Measurements from ENCODE around the gene TMEM212.
"Not testable (repeated sequence)": the region's sequence is repeated elsewhere in the genome, so short reads cannot be mapped to it uniquely, and the experiment has no call there.

Gene TMEM212

DNA sequence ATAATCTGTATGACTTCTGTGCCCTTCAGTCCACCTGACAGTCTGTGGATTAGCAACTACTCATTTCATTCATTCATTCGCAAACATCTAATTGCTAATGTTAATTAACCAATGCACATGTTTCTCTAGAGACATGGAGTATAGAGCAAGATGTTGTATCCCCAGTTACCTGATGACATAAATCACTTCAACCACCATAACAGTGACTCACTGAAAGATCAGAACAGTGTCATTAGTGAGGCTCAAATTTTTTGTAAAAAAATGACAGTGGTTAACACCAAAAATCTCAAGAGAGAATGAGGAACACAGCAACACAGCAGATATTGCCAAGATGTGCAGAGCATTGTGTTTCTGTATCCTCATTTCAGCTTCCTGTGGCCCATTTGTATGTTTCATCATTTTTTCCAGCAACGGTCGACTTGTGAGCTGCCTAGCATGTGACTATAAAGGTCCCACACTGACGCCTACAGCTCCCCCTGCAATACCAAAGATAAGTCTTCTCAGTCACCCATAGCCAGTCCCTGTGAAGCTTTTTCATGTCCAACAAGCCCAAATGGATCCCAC lies 29.2 kb upstream of the TMEM212 start:
- peaks cover 27% of the 10 kb centered on the region for H3K27me3 ChIP-seq (ENCODE audit: control insufficient read depth, insufficient read depth, low read length)
- H3K9ac ChIP-seq (ENCODE audit: low read depth, low read length) = no peak overlapping the region
- no peak overlapping the region for H3K4me3 ChIP-seq (ENCODE audit: low read depth, low read length)
- no peaks in the 10 kb centered on the region for H3K36me3 ChIP-seq (ENCODE audit: control insufficient read depth, insufficient read depth, low read length)
- H3K9me3 ChIP-seq (ENCODE audit: control insufficient read depth, insufficient read depth, low read length) = no peaks in the 10 kb centered on the region
- H3K4me1 ChIP-seq (ENCODE audit: control insufficient read depth, insufficient read depth, low read length) = no peaks in the 10 kb centered on the region

- not testable (repeated sequence) for H3K4me1 ChIP-seq (ENCODE audit: control insufficient read depth, insufficient read depth, low read length); H3K9ac ChIP-seq (ENCODE audit: low read depth, low read length); H3K36me3 ChIP-seq (ENCODE audit: control insufficient read depth, insufficient read depth, low read length); H3K4me3 ChIP-seq (ENCODE audit: low read depth, low read length); H3K9me3 ChIP-seq (ENCODE audit: control insufficient read depth, insufficient read depth, low read length)
- peaks cover 20% of the 10 kb centered on the region for H3K27me3 ChIP-seq (ENCODE audit: control insufficient read depth, insufficient read depth, low read length)
Measured at GRCh38 chr3:171814662-171815061, 28.5 kb upstream of the TMEM212 start.

- Histone ChIP-seq H3K9ac (ENCODE audit: low read depth, low read length) (no peak overlapping the region), H3K4me3 (ENCODE audit: low read depth, low read length) (no peak overlapping the region), H3K4me1 (ENCODE audit: control insufficient read depth, insufficient read depth, low read length) (no peaks in the 10 kb centered on the region), H3K27me3 (ENCODE audit: control insufficient read depth, insufficient read depth, low read length) (peaks cover 12% of the 10 kb centered on the region), H3K36me3 (ENCODE audit: control insufficient read depth, insufficient read depth, low read length) (no peaks in the 10 kb centered on the region), H3K9me3 (ENCODE audit: control insufficient read depth, insufficient read depth, low read length) (no peaks in the 10 kb centered on the region)
Measured at GRCh38 chr3:171815973-171816595, 27.1 kb upstream of the TMEM212 start.

DNA sequence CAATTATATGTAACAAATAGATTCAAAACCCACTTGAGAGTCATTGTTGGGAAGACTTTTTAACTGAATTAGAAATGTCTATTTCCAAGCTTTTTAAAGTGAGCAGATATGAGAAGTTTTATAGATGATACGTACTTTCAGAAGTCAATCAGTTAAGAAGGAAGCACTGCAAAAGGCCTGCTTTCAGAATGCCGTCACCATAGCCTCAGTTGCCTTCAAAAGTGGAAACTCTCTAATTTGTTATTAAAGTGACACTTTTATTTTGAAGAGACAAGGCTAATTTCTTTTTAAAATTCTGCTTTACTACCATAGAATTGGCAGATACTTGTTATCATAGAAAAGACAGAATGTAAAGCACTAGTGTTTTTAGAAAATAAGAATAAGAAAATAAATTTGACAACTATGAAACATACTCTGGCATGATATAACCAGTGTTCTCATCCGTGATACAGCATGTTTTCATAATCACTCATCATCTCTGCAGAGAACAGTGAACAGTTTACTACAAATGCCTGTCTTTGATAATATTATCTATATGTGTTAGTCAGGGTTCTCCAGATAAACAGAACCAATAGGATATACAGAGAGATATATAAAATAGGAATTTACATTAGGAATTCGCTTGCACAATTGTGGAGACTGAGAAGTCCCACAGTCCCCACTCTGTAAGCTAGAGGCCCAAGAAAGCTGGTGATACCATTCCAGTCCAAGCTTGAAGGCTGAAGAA lies 25.9 kb upstream of the TMEM212 start:
- no peak overlapping the region for H3K4me3 ChIP-seq (ENCODE audit: low read depth, low read length)
- peaks cover under 1% of the 10 kb centered on the region for H3K27me3 ChIP-seq (ENCODE audit: control insufficient read depth, insufficient read depth, low read length)
- no peaks in the 10 kb centered on the region for H3K4me1 ChIP-seq (ENCODE audit: control insufficient read depth, insufficient read depth, low read length)
- no peaks in the 10 kb centered on the region for H3K36me3 ChIP-seq (ENCODE audit: control insufficient read depth, insufficient read depth, low read length)
- H3K9me3 ChIP-seq (ENCODE audit: control insufficient read depth, insufficient read depth, low read length) = no peaks in the 10 kb centered on the region
- no peak overlapping the region for H3K9ac ChIP-seq (ENCODE audit: low read depth, low read length)

GRCh38 chr3:171821044-171821443 lies 22.1 kb upstream of the TMEM212 start:
- H3K9ac ChIP-seq (ENCODE audit: low read depth, low read length) = no peak overlapping the region
- no peak overlapping the region for H3K4me3 ChIP-seq (ENCODE audit: low read depth, low read length)
- no peaks in the 10 kb centered on the region for H3K36me3 ChIP-seq (ENCODE audit: control insufficient read depth, insufficient read depth, low read length)
- H3K27me3 ChIP-seq (ENCODE audit: control insufficient read depth, insufficient read depth, low read length) = no peaks in the 10 kb centered on the region
- H3K9me3 ChIP-seq (ENCODE audit: control insufficient read depth, insufficient read depth, low read length) = no peaks in the 10 kb centered on the region
- no peaks in the 10 kb centered on the region for H3K4me1 ChIP-seq (ENCODE audit: control insufficient read depth, insufficient read depth, low read length)

GRCh38 chr3:171821778-171822358 lies 21.3 kb upstream of the TMEM212 start:
- no peaks in the 10 kb centered on the region for H3K27me3 ChIP-seq (ENCODE audit: control insufficient read depth, insufficient read depth, low read length)
- H3K4me3 ChIP-seq (ENCODE audit: low read depth, low read length) = no peak overlapping the region
- H3K4me1 ChIP-seq (ENCODE audit: control insufficient read depth, insufficient read depth, low read length) = no peaks in the 10 kb centered on the region
- no peaks in the 10 kb centered on the region for H3K9me3 ChIP-seq (ENCODE audit: control insufficient read depth, insufficient read depth, low read length)
- no peak overlapping the region for H3K9ac ChIP-seq (ENCODE audit: low read depth, low read length)
- H3K36me3 ChIP-seq (ENCODE audit: control insufficient read depth, insufficient read depth, low read length) = no peaks in the 10 kb centered on the region

DNA sequence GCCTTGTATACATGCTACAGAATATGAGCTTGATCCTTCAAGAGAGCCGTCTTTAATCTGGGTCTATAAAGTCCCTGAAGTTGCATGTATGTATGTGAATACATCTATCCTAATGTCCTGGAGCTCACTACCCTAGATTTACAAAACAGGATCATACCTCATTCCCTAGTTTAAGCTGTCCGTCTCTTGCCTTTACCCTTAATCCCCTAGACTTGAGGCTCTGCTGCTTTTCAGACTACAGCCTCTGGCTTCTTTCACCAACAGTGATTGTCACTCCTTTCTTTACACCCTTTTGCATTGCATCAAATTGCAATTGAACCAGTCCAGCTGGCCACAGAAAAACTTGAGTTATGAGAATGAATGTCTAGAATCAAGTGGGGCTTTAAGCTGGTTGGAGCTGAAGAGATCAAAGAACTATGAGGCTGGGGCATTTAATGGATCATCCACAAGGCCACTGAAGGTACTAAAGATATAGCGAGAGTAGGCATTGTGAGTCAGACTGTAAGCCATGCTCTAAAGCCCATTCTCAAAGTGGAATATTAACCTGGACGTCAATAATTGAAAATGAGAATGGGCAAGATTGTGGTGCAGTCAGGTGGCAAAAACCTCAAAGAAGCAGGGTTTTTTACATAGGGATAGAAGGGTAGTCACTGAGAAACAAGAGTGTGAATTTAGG lies 20.6 kb upstream of the TMEM212 start:
- no peaks in the 10 kb centered on the region for H3K4me1 ChIP-seq (ENCODE audit: control insufficient read depth, insufficient read depth, low read length)
- no peak overlapping the region for H3K4me3 ChIP-seq (ENCODE audit: low read depth, low read length)
- no peak overlapping the region for H3K9ac ChIP-seq (ENCODE audit: low read depth, low read length)
- H3K9me3 ChIP-seq (ENCODE audit: control insufficient read depth, insufficient read depth, low read length) = no peaks in the 10 kb centered on the region
- no peaks in the 10 kb centered on the region for H3K27me3 ChIP-seq (ENCODE audit: control insufficient read depth, insufficient read depth, low read length)
- no peaks in the 10 kb centered on the region for H3K36me3 ChIP-seq (ENCODE audit: control insufficient read depth, insufficient read depth, low read length)

DNA sequence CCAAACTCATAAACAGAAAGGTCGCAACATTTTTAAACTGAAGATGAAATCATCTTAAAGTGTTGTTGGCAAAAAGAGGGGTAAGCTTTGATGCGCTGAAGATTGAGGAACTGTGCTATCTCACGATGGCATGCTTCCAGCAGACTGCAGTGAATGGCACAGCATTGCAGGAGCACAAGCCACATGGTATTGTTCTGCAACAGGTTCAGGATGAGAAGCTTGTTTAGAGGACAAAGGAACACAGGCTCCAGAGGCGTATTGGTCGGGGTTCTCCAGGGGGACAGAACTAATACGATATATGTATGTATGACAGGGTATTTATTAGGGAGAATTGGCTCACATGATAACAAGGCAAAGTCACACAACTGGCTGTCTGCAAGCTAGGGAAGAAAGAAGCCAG lies 19.0 kb upstream of the TMEM212 start:
- Histone ChIP-seq H3K36me3 (ENCODE audit: control insufficient read depth, insufficient read depth, low read length) (no peaks in the 10 kb centered on the region), H3K4me3 (ENCODE audit: low read depth, low read length) (no peak overlapping the region), H3K9ac (ENCODE audit: low read depth, low read length) (no peak overlapping the region), H3K4me1 (ENCODE audit: control insufficient read depth, insufficient read depth, low read length) (no peaks in the 10 kb centered on the region), H3K27me3 (ENCODE audit: control insufficient read depth, insufficient read depth, low read length) (no peaks in the 10 kb centered on the region), H3K9me3 (ENCODE audit: control insufficient read depth, insufficient read depth, low read length) (no peaks in the 10 kb centered on the region)

DNA sequence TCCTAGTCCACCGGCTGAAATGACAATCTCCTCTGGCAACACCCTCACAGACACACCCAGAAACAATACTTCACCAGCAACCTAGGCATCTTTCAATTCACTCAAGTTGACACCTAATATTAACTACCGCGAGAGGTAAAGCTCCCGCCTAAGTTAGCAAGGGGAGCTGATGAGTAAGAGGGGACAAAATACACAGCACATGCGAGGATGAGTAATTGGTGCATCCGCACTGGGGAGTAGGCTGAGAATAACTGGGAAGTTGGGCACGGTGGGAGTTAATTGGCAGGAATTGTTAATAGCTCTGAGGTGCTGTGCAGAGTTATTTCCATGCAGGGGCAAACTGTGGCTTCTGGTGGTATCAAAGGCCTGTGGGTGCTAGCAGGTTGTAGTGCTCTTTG lies 18.3 kb upstream of the TMEM212 start:
- no peak overlapping the region for H3K9ac ChIP-seq (ENCODE audit: low read depth, low read length)
- peaks cover 4% of the 10 kb centered on the region for H3K4me1 ChIP-seq (ENCODE audit: control insufficient read depth, insufficient read depth, low read length)
- H3K27me3 ChIP-seq (ENCODE audit: control insufficient read depth, insufficient read depth, low read length) = no peaks in the 10 kb centered on the region
- no peaks in the 10 kb centered on the region for H3K9me3 ChIP-seq (ENCODE audit: control insufficient read depth, insufficient read depth, low read length)
- no peak overlapping the region for H3K4me3 ChIP-seq (ENCODE audit: low read depth, low read length)
- no peaks in the 10 kb centered on the region for H3K36me3 ChIP-seq (ENCODE audit: control insufficient read depth, insufficient read depth, low read length)

GRCh38 chr3:171825222-171825828 lies 17.8 kb upstream of the TMEM212 start:
- Histone ChIP-seq H3K27me3 (ENCODE audit: control insufficient read depth, insufficient read depth, low read length) (no peaks in the 10 kb centered on the region), H3K36me3 (ENCODE audit: control insufficient read depth, insufficient read depth, low read length) (no peaks in the 10 kb centered on the region), H3K4me1 (ENCODE audit: control insufficient read depth, insufficient read depth, low read length) (peaks cover 4% of the 10 kb centered on the region), H3K9me3 (ENCODE audit: control insufficient read depth, insufficient read depth, low read length) (no peaks in the 10 kb centered on the region), H3K4me3 (ENCODE audit: low read depth, low read length) (no peak overlapping the region), H3K9ac (ENCODE audit: low read depth, low read length) (no peak overlapping the region)

GRCh38 chr3:171827385-171827784 lies 15.8 kb upstream of the TMEM212 start:
- H3K36me3 ChIP-seq (ENCODE audit: control insufficient read depth, insufficient read depth, low read length) = no peaks in the 10 kb centered on the region
- no peak overlapping the region for H3K4me3 ChIP-seq (ENCODE audit: low read depth, low read length)
- H3K9ac ChIP-seq (ENCODE audit: low read depth, low read length) = no peak overlapping the region
- H3K27me3 ChIP-seq (ENCODE audit: control insufficient read depth, insufficient read depth, low read length) = no peaks in the 10 kb centered on the region
- H3K4me1 ChIP-seq (ENCODE audit: control insufficient read depth, insufficient read depth, low read length) = peaks cover 4% of the 10 kb centered on the region
- no peaks in the 10 kb centered on the region for H3K9me3 ChIP-seq (ENCODE audit: control insufficient read depth, insufficient read depth, low read length)
